GM21786 (cell line): ENCODE results near the gene SAYSD1.
A peak's percentile ranks its signal among the peaks of the same experiment; 100 is the strongest.

Source experiments
- ATAC-seq: cut with Tn5 transposase; IDR thresholded peaks from one replicate; pipeline ENCODE4 v1.9.1; 2021; ENCODE audit not compliant: unreplicated experiment

SAYSD1 gene

DNA sequence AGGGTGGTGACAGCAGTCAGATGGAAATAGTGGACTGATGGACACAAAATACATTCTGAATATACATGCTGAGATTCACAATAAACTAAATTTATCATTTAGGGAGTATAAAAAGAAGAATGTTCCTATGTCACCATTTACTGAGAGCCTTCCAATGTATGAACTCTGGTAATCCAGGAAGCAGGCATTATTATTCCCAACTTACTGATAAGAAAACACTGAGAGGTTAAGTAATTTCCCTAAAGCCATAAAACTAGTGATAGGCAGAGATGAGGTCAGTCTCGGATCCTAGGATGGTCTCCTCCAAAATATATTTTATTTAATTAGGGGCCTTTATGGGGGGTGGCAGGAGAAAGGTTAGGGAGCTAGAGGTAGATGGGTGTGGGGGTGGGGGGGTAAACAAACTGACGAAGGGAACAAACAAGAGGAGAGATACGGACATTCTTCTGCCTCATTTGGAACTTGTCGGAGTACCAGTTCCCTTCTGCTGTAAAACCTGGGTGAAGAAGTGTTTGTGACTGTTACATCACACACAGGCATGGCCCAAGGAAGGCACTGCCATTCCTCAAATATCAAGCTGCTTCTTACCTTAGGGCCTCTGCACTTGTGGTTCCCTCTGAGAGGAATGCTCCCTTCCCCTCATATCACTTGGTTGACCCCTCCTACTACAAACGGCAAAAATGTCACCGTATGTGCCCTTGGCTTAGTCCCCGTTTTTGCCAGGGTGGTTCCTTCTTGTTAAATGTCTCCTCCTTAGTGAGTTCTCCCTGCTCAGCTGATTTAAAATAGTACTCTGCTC is 6.7 kb downstream of the SAYSD1 start:
- ATAC-seq = no peak

DNA sequence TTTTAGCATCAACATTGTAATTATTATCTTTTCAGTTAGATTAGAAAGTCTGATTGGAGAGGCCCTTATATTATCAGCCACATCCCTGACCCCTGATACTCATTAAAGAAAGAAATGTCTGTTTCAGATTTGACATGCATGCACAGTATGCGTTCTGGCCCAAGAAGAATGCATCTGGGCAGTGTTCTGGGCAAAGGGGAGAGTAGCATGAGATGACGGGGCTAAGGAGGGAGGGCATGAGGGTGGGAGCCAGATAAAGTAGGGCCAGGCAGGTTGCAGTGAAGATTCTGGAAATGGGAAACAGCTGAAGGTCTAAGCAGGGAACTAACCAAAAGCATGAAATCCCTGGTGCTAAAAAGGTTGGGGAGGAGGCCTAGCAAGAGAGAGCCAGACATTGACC is 7.3 kb downstream of the SAYSD1 start:
- no peak for ATAC-seq

DNA sequence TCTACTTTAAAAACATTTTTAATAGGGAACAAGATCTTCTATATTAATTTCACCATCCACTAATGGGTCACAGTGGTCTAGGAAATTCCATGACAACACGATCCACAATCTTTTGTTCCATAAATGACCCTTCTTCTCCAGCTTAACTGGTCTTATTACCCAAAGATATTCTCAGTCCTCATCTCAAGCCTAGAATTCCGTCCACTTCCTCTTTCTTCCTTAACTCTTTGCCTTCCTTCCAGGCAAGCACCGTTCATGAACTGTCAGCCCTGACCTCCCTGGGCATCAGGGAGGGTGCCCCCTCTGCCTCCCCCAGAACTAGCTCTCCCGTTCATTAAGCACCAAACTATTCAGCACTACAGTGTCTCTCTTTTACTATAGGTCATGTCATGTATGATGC is 8.0 kb downstream of the SAYSD1 start:
- ATAC-seq = no peak

DNA sequence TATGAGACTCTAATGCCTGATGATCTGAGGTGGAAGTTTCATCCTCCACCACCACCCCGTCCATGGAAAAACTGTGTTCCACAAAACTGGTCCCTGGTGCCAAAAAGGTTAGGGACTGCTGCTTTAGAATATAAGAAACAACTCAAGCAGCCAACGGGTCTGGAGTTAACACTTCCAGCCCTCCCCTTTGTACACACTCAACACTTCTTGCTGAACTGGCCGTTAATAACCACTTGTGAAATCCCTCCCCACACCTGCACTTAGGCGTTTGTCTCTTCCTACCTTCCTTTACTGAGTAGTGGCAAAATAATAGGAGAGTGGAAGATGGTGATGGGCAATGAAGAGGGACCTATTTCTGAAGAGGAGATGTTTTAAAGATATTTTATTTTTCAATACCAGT is 10.5 kb downstream of the SAYSD1 start:
- ATAC-seq = no peak

DNA sequence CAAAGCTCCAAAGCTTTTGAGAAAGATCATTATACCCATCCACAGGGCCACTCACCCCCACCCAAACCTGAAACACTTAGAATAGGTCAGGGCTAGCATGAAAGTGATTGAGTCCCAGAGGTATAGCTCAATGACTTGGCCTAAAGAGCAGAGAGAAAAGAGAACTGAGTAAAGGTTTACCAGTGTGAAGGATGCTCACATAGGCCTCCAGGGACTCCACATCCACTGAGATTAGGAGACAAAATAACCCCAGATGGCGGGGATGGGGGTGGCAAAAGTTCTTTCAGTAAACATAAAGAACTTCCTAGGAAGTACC is 12.2 kb downstream of the SAYSD1 start:
- peak; percentile 83 for ATAC-seq

DNA sequence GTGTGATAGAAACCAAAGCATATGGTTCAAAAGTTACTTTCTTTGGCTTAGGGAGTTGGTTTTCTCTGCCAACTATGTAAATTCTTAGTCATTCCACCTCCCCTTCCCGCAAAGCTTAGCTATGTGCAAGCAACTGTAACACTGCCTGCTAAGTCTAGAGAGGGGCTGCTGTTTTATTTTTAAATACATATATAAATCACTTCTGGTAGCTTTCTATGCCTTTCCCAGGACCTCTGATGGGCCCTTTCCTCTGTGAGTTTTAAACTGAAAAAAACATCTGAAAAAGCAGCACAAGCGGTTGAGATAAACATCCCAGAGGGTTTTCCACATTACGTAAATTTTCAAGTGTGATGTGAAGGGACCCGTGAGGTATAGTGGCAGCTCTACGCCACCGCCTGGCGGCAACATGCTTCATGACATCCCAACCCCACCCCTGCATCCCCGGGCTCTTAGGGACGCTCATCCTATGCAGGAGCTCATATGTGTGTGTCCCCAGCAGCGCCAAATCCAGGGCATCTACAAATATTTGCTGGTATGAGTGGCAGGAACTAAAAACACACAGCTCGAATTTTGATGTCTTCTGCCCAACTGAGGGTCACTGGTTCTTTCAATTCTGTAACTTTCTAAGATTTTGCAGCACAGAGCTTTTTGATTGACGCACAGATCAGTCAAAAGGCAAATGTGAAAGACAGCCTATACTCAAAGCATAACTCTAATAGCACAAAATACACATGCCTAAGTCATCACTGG is 12.7 kb downstream of the SAYSD1 start:
- peak; percentile 35 for ATAC-seq

DNA sequence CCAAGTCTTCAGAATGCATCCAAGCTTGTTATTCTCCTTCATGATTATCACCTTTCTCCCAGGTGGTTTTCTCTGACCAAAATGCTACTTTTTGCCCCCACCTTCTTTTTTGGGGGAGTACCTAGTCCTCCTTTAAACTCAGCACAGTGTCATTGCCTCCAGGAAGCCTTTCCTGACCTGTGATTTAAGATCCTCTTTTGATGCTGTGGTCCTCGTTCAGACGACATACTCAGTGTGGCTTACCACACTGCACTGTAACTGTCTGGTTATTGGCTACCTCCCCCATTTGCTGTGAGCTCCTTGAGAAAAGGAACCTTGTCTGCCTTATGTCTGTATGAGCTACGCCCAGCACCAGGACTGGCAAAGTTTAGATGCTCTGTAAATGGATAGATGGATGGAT is 14.6 kb downstream of the SAYSD1 start:
- no peak for ATAC-seq

DNA sequence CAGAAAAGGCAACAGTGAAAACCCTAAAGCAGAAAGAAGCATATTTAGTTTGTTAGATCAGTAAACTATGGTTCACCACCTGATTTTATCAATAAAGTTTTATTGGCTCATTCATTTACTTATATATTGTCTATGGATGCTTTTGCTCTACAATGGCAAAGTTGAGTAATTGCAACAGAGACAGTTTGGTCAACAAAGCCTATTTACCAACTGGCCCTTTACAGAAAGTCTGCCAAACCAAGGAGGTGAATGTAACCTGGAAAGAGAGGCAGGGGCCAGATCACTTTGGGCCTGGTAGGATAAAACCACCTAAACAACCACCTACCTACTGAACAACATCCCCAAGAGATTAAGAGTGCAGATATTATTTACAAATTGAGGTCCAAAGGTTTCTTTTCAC is 19.4 kb downstream of the SAYSD1 start:
- no peak for ATAC-seq

DNA sequence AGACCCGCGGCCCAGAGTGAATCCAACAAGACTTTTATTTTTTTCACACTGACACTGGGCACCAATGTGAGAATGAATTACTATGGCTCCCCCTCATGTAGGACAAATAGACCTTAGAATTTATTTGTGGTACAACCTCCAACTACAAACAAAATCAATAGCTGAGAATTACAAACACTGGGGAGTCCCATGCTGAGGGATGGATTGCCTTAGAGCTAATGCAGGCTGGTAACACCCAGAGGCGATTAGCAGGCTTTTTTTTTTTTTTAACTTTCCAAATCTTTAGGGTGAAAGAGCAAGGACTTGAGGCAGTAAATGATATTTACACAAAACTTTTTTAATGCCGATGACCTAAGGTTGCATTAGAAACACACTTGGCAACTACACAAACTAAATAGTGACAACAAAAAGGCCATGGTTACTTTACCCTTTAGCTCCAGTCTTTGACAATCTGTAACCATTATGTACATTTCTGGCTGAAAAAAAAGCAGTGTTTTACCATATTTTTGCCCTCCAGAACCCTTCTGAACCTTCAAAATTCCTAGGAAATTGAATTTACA is 21.8 kb downstream of the SAYSD1 start:
- no peak for ATAC-seq

DNA sequence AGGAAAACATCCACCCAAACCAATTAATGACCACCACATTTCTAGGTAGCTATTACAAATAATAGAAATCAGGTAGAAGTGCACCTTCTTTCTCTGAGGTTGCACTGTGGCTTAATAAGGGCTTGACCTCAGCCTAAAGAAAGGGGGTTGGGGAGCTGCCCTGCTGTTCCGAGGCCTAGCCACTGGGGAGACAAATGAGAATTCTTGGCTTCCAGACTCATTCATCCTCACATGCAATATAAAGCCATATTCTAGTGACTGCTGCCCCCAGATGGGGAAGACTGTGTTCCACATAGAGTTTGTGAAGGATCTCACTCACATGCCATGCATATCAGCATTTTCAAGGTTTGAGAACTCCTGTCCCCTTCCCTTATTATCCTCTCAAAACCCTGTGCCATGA is 22.9 kb downstream of the SAYSD1 start:
- no peak for ATAC-seq

DNA sequence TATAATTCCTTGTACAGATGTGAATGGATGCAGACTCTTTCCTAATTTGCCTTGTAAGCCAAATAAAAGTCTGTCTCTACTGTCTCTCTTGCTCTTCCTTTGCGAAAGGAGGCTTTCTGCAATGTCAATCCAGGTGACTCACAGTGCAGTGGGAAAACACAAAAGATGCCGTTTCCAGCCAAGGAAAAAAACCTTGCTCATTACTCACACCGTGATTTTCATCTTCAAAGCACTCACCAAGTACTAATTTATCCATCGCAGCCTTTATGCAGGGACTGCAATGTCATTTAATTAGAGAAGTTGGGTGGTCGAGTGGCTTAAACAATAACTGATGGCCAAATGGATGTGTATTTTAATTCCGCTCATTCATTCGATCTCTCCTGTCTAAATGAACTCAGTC is 23.8 kb downstream of the SAYSD1 start:
- ATAC-seq = no peak

DNA sequence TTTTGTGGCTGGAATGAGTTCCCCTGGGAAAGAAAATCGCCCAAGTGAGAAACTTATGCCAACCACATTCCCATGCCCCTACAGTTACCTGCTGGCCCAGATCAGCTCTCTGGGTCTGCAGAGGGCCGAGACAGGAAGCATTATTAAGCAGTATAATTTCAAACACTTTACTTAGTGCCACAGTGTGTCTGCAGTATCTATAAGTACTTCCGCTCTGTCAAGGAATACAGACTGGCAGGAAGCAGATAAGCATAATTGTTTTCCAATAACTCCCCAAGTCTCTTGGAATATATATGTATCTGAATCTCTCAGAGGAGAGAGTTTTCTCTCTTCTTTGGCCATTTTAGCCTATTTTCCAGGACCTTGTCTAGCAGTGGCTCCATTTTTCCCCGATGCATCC is 24.9 kb downstream of the SAYSD1 start:
- ATAC-seq = no peak

DNA sequence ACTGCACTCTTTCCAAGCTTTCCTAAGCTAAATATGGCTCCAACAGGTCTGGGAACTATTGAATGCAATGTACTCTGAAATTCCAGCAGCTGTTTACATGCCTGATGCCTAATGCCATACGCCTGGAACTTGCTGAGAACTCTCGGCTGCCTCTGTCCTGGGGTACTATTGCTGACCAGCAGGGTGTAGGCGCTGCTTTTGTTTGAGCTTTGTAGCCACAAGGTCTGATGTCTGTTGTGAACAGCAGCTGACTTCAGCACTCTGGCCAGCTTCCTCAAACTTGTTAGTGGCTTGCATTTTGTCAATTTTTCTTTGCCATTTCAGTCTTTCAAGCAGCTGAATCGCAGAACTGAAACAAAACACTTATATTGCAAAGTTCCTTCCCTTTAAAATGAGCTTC is 26.7 kb downstream of the SAYSD1 start:
- no peak for ATAC-seq

DNA sequence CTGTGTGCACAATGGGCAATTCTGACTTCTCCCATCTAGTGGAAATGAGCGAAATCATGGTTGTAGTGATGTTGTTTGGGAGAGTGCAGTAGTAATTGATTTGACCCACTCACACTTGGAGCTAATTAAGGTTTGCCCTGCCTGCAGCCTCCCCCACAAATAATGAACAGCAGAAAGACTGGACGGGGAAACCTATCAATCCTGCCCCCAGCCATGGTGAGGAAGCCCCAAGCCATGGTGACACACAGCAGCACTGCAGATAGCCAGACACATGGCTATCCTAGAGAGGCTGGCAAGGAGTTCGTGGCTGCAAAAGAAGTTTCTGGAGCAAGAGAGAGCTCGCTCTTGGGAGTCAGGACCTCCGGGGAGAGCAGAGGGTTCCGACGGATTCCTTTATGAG is 27.8 kb downstream of the SAYSD1 start:
- no peak for ATAC-seq

DNA sequence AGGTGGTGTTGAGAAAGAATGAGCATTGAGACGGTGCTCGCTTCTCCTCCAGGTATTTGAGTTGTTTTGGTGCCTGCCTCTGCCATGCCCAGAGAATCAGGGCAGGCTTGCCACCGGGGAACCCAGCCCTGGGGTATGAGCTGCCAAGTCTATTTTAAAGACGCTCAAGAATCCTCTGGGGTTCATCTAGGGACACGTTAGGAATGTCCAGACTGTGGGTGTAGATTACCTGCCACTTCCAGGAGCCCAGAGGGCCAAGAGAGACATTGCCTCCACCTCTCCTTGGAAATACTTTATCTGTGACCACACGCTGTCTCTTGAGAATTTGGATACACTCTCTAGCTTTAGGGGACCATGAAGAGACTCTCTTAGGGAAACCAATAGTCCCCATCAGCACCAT is 28.3 kb downstream of the SAYSD1 start:
- ATAC-seq = no peak

DNA sequence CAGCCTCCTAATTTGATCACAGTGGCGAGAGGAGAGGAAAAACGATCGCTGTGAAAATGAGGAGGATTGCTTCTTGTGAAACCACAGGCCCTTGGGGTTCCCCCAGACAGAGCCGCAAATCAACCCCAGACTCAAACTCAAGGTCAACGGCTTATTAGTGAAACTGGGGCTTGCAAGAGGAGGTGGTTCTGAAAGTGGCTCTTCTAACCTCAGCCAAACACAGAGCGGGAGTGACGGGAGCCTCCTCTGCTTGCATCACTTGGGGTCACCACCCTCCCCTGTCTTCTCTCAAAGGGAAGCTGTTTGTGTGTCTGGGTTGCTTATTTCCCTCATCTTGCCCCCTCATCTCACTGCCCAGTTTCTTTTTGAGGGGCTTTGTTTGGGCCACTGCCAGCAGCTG is 28.7 kb downstream of the SAYSD1 start:
- ATAC-seq = peak; percentile 67

DNA sequence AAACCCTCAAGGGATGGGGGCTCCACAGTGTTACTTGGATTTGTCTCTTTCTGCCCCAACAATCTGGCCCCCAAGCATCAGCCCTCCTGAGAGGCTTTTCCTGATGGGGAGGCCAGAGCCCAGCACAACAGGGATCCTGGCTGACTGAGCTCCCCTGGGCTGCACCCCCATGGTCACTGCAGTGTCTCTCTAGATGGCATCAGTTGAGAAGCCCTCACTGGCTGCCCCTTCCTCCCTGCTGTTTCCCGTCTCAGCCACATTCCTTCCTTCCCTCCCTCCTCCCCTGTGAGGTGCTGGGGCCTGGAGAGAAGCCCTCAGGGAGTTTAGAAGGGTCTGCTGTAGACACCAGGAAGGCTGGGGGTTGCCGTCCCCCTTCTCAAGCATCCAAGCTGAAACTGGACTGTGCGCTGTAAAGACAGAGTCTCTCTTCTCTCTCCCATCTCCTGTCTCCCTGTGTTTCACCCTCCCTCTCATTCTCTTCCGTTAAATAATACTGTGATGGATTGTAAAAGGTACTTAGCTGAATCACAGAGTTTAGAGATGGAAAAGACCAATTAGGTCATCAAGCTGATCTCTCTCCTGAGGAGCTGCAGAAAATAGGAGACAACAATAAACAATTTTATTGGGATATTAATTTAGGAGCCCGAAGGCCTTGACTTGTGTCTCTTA is 29.7 kb downstream of the SAYSD1 start:
- ATAC-seq = no peak

DNA sequence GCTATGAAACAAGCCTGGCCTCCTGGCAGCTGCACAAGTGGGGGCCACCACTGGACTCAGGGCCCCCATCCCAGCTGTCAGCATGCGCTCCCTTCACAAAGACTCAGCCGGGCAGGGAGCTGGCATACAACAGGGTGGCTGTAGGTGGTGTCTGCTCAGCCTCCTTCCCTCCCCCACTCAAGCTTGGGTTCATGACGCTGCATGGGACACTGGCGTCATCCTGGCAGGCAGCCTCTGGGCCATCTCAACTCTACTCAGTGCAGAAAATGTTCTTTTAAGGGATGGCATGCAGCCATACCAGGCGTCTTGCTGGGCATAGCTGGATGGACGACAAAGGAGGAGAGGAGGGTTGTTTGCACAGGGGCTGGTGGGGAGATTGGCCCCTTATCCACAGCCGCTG is 30.5 kb downstream of the SAYSD1 start:
- no peak for ATAC-seq

DNA sequence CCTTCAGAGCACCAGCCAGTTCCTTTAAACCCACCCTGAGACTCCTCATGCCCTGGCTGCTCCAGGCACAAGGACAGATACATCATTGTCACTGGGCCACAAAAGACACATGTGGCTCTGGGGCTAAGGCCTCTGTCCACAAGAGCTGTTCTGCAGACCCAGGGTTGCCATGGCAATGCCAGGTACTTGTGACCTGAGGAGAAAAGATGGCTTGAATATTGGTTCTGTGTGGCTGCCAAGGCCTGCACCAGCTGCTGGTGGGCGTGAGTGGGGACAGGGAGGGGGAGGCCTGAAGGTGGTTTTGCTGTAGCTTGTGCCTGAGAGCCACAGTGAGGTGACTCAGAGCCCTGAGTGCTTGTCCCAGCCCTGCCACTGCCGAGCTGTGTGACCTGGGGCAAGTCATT is 31.8 kb downstream of the SAYSD1 start:
- no peak for ATAC-seq

DNA sequence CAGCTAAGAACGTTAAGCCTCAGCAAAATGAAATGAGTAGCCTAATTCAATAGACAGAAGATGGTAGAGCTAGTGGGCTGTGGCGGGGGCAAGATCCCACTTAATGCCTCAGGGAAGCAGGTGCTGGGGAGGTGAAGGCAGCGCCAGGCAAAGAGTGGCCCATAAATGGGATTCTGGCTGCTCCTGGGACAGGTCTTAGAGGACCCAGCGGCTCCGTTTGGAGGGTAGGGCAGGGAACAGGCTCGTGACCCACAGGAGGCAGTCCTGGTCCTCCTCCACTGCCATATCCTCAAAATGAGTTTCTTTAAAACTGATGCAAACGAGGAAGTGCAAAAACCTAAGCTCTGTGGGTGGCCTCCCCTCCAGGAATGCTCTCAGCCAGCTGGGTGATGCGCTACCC is 32.7 kb downstream of the SAYSD1 start:
- ATAC-seq = no peak

DNA sequence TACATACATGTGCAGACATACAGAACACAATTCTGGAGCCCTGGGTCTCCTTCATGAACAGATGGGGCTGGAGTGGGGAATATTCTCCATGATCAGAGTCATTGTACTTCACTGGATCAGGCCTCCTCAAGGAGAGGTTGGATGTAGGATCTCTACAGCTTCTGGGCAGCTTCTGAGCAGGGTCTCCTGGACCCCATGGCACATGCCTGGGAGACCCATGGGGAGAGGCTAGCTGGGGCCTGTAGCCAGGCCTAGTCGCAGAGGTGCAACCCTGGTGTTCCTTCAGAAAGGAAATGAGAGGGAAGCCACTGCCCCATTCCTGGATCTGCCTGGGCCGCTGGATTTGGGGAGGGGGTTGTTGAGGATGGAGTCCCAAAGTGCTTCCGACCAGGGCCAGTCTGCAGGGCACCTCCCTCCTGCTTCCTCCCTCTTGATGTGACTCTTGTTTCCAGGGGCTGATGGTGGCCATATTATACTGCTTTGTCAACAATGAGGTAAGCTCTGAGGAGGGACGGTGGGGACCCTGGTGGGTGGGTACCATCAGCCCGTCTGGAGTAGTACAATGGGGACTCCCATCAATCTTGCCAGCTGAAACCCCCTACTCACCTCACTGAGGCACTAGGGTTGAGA is 34.6 kb downstream of the SAYSD1 start:
- no peak for ATAC-seq
